Measurements from ENCODE around the gene ATOH8.

GRCh38 chr2:85720533-85720932 is 33.3 kb upstream of the ATOH8 start:
- no peak for TF ChIP-seq CTCF (IDR thresholded peaks at IDR 0.05 in 2 of 3, conservative IDR thresholded peaks at IDR 0.05 in 1 of 3; ENCODE audit: control insufficient read depth in 2 of 3, extremely low read depth in 1 of 3, insufficient read depth in 1 of 3, low read depth in 3 of 3, low read length in 3 of 3)
- TF ChIP-seq ZNF274 (IDR thresholded peaks at IDR 0.05; ENCODE audit: insufficient read depth, insufficient read length) = no peak
- TF ChIP-seq POLR2AphosphoS5 (IDR thresholded peaks at IDR 0.05; ENCODE audit: low read length) = no peak
- TF ChIP-seq HDAC2 (IDR thresholded peaks at IDR 0.05) = no peak
- no peak for TF ChIP-seq RBBP5 (conservative IDR thresholded peaks at IDR 0.05)
- no peak for TF ChIP-seq MXI1 (IDR thresholded peaks at IDR 0.05; ENCODE audit: low read depth, low read length)
- no peak for TF ChIP-seq ESRRA (IDR thresholded peaks at IDR 0.05; ENCODE audit: low read length)
- no peak for TF ChIP-seq NR2C2 (IDR thresholded peaks at IDR 0.05; ENCODE audit: borderline replicate concordance, control insufficient read depth, insufficient read length, low read depth)
- TF ChIP-seq PML (IDR thresholded peaks at IDR 0.05; ENCODE audit: low read length) = no peak
- TF ChIP-seq POLR2A (IDR thresholded peaks at IDR 0.05; ENCODE audit: low read depth, low read length) = no peak
- no peak for TF ChIP-seq BACH1 (IDR thresholded peaks at IDR 0.05; ENCODE audit: borderline replicate concordance)
- TF ChIP-seq NFYA (IDR thresholded peaks at IDR 0.05; ENCODE audit: borderline replicate concordance, low read depth, low read length) = no peak
- TF ChIP-seq REST (IDR thresholded peaks at IDR 0.05; ENCODE audit: low read depth, low read length) = no peak
